Neural progenitor cell (in vitro differentiated cells): ENCODE data around the gene NFASC.

Experiments used
- EZH2 ChIP-seq: fragments of 200-600 bp; sonication (generic); IDR thresholded peaks from 2 replicates; pipeline ENCODE4 v1.6.1; 2017; ENCODE audit warnings: antibody characterized with exemption, mild to moderate bottlenecking, moderate library complexity
- EZH2phosphoT487 ChIP-seq: fragments of 200-600 bp; sonication (generic); IDR thresholded peaks from 2 replicates; pipeline ENCODE4 v1.6.1; 2017; ENCODE audit warnings: antibody characterized with exemption
- TF ChIP-seq, protein P1 (sequence below): fragments of 200-600 bp; sonication (generic); IDR thresholded peaks from 2 replicates; pipeline ENCODE4 v1.5.1; 2017; ENCODE audit warnings: antibody characterized with exemption, mild to moderate bottlenecking

- TF ChIP-seq, protein P1, sequence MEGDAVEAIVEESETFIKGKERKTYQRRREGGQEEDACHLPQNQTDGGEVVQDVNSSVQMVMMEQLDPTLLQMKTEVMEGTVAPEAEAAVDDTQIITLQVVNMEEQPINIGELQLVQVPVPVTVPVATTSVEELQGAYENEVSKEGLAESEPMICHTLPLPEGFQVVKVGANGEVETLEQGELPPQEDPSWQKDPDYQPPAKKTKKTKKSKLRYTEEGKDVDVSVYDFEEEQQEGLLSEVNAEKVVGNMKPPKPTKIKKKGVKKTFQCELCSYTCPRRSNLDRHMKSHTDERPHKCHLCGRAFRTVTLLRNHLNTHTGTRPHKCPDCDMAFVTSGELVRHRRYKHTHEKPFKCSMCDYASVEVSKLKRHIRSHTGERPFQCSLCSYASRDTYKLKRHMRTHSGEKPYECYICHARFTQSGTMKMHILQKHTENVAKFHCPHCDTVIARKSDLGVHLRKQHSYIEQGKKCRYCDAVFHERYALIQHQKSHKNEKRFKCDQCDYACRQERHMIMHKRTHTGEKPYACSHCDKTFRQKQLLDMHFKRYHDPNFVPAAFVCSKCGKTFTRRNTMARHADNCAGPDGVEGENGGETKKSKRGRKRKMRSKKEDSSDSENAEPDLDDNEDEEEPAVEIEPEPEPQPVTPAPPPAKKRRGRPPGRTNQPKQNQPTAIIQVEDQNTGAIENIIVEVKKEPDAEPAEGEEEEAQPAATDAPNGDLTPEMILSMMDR: no peak
- TF ChIP-seq EZH2phosphoT487 (no peak), EZH2 (no peak)
Measured at GRCh38 chr1:204959836-204960235, 89.2 kb downstream of the NFASC start.
